K562 (cell line): ENCODE measurements around the gene SORCS2. TPM values are rescaled to one million over a fixed set of nuclear protein-coding genes. Genes with fewer than 3 reads are reported as not detected.

Source experiments
- ATAC-seq: fragments of 200-7000 bp; cut with Tn5 transposase; 3 replicates; pipeline ENCODE4 v1.9.1; 2020; ENCODE audit warnings: moderate library complexity
- BruUV-seq: library from RNA; stranded (reverse); fragments of 400-500 nt; replicated peaks from 2 replicates; lab custom pipeline; 2021; lab: Mats Ljungman, UMichigan
- CTCF ChIA-PET: fragments of 300-600 bp; formaldehyde crosslinking; extraction: SDS; loops from one replicate; lab custom pipeline; 2021; ENCODE audit warnings: low intra/inter-chr PET ratio; lab: Yijun Ruan, JAX
- POLR2A ChIA-PET: fragments of 300-600, 350-650 bp; sonication (Branson Sonifier 250); formaldehyde crosslinking; extraction: SDS; loops from one replicate; lab custom pipeline; 2021; ENCODE audit warnings: antibody characterized with exemption, inconsistent platforms; lab: Yijun Ruan, JAX
- DNase-seq, 4 experiments: peaks; one replicate each; pipeline versions ENCODE4 v3.0.0 to v3.0.0-alpha.2; 2011 to 2018; ENCODE audit warnings: low spot score in 3 of 4, mixed read lengths in 3 of 4; ENCODE audit errors: extremely low read depth in 1 of 4
- FAIRE-seq: peaks from 2 replicates; lab custom pipeline; 2011; peaks lifted over from hg19 to GRCh38; lab: Jason Lieb, UNC
- H2AFZ ChIP-seq: 2 replicates; pipeline ENCODE4 v1.6.0; 2011; ENCODE audit warnings: low read depth, low read length, control low read depth, inconsistent platforms
- H3K27ac ChIP-seq: fragments of 200-600 bp; 3 replicates; pipeline ENCODE4 v1.8.0; 2011; ENCODE audit warnings: low read depth, mild to moderate bottlenecking, control low read depth, inconsistent platforms, low read length, moderate library complexity, mixed read lengths; ENCODE audit errors: extremely low read depth
- H3K27me3 ChIP-seq, 2 experiments: fragments of 300-600 bp in 1 of 2; 2 replicates in 1 of 2; 3 replicates in 1 of 2; pipeline versions ENCODE4 v1.6.0 to v1.8.0; 2011; ENCODE audit warnings: inconsistent platforms in 2 of 2, low read length in 2 of 2, mild to moderate bottlenecking in 1 of 2, mixed read lengths in 1 of 2, moderate library complexity in 1 of 2; ENCODE audit not compliant: control insufficient read depth in 2 of 2, insufficient read depth in 2 of 2
- H3K36me3 ChIP-seq: fragments of 300-600 bp; 3 replicates; pipeline ENCODE4 v1.8.0; 2011; ENCODE audit warnings: mild to moderate bottlenecking, low read length, inconsistent platforms; ENCODE audit not compliant: control insufficient read depth, insufficient read depth
- H3K4me1 ChIP-seq, 2 experiments: fragments of 200-600 bp in 1 of 2; replicated peaks in 1 of 2; 2 replicates in 1 of 2; 3 replicates in 1 of 2; pipeline versions ENCODE4 v1.5.1 to v1.8.0; 2011; ENCODE audit warnings: inconsistent platforms in 2 of 2, low read length in 2 of 2, mild to moderate bottlenecking in 1 of 2, mixed read lengths in 1 of 2, moderate library complexity in 1 of 2; ENCODE audit not compliant: control insufficient read depth in 2 of 2, insufficient read depth in 2 of 2
- H3K4me2 ChIP-seq: 2 replicates; pipeline ENCODE4 v1.6.1; 2011; ENCODE audit warnings: low read length, control low read depth, inconsistent platforms, mixed read lengths; ENCODE audit not compliant: insufficient read depth
- H3K4me3 ChIP-seq: fragments of 200-600 bp; sonication (generic), shearing (Covaris generic); 2 replicates; pipeline ENCODE4 v1.5.1; 2016; ENCODE audit warnings: control low read depth, inconsistent platforms
- H3K79me2 ChIP-seq: fragments of 200-600 bp; 3 replicates; pipeline ENCODE4 v1.8.0; 2011; ENCODE audit warnings: low read length, inconsistent platforms; ENCODE audit not compliant: control insufficient read depth, insufficient read depth
- H3K9ac ChIP-seq, 2 experiments: 2 replicates each; pipeline versions ENCODE4 v1.6.0 to v1.6.1; 2011; ENCODE audit warnings: low read depth in 2 of 2, low read length in 2 of 2, control low read depth in 1 of 2, inconsistent platforms in 1 of 2, mild to moderate bottlenecking in 1 of 2, mixed read lengths in 1 of 2; ENCODE audit not compliant: insufficient read depth in 1 of 2
- H3K9me1 ChIP-seq: one replicate; pipeline ENCODE4 v1.6.0; 2011; ENCODE audit warnings: inconsistent platforms, mild to moderate bottlenecking, low read length, moderate library complexity; ENCODE audit not compliant: control insufficient read depth, insufficient read depth
- H3K9me3 ChIP-seq: replicated peaks from 2 replicates; pipeline ENCODE4 v1.5.1; 2011; ENCODE audit warnings: low read depth, low read length, inconsistent platforms; ENCODE audit not compliant: control insufficient read depth, insufficient read depth
- H4K20me1 ChIP-seq: replicated peaks from 2 replicates; pipeline ENCODE4 v1.6.1; 2011; ENCODE audit warnings: low read length, inconsistent platforms, mixed read lengths; ENCODE audit not compliant: control insufficient read depth, insufficient read depth
- RFX1 ChIP-seq: fragments of 450-650 bp; IDR thresholded peaks from 2 replicates; pipeline ENCODE4 v1.6.1; 2016; ENCODE audit warnings: mild to moderate bottlenecking, moderate library complexity
- ZNF133 ChIP-seq: fragments of 250-450 bp; sonication (Bioruptor Pico); IDR thresholded peaks from 2 replicates; pipeline ENCODE4 v1.4.0; 2020; ENCODE audit warnings: mild to moderate bottlenecking
- WGBS: fragments of 100-300 bp; shearing (Covaris generic); methylation state at CpG from one replicate; pipeline ENCODE4 v1.1.6; 2016; ENCODE audit warnings: low coverage, mixed read lengths; ENCODE audit not compliant: insufficient coverage; ENCODE audit errors: missing lambda C conversion rate; 5-methylcytosine and 5-hydroxymethylcytosine counted together
- in situ Hi-C: fragments of 300-500 bp; cut with MboI; formaldehyde crosslinking; loops from 4 replicates; pipeline ENCODE4 v1.15.0; 2018; ENCODE audit warnings: inconsistent platforms, mixed read lengths
- intact Hi-C: fragments of 100-400 bp; cut with micrococcal nuclease; formaldehyde crosslinking; loops from 2 replicates; pipeline ENCODE4 v1.14.2; 2022
- polyA plus RNA-seq, 8 experiments: library from polyadenylated mRNA; depleted of rRNA in 4 of 8; stranded (reverse) in 5 of 8; unstranded in 3 of 8; fragments of >200 nt; fragmentation: Nextera tagmentation in 2 of 8; fragmentation: Illumina TruSeq in 1 of 8; extraction: Ambion mirVana in 2 of 8; extraction: Trizol in 1 of 8; gene quantifications; 2 replicates each; pipeline versions ENCODE4 v1.2.1 to v1.2.3, GENCODE V29; 2011 to 2014; ENCODE audit warnings: inconsistent platforms in 1 of 8, missing spikeins in 1 of 8
- total RNA-seq, 7 experiments: library from RNA; depleted of rRNA in 6 of 7; stranded (reverse); fragments of >200 nt in 6 of 7; fragmentation: Illumina TruSeq in 2 of 7; extraction: Trizol in 2 of 7; gene quantifications; 2 replicates each; pipeline versions ENCODE4 v1.2.1 to v1.2.3, GENCODE V29; 2011 to 2021; ENCODE audit warnings: low replicate concordance in 1 of 7

Gene SORCS2
- total and polyA plus RNA-seq, 9 of the 15 experiments (the other 6 are each of a cell fraction or from before 2014, with no cell fraction given): not detected

GRCh38 chr4:7739077-7739917 is 547.0 kb downstream of the SORCS2 start:
- no peak overlapping the region; a peak in 1 of 4 replicates for H3K9ac ChIP-seq
- H3K27ac ChIP-seq: no peak overlapping the region
- CTCF ChIA-PET: no interaction called here
- no peak for DNase-seq
- no peak for FAIRE-seq
- in situ Hi-C loops (no loop called here), intact Hi-C loops (no loop called here)
- no TSS peak for BruUV-seq
- H3K9me1 ChIP-seq: no peaks in the 10 kb centered on the region
- no peaks in the 10 kb centered on the region for H3K79me2 ChIP-seq
- no peak overlapping the region for H3K4me3 ChIP-seq
- POLR2A ChIA-PET: no interaction called here
- no peak for ATAC-seq
- no peak overlapping the region for H3K4me2 ChIP-seq
- H2AFZ ChIP-seq: no peak overlapping the region
- no peaks in the 10 kb centered on the region for H3K36me3 ChIP-seq
- TF ChIP-seq RFX1 (no peak), ZNF133 (CRISPR knock-in tag) (no peak)
- H4K20me1 ChIP-seq: no peaks in the 10 kb centered on the region
- peaks cover 14 to 67% of the 10 kb centered on the region in 2 experiments; a peak in 3 of 5 replicates for H3K27me3 ChIP-seq
- WGBS: 14% methylated on average over 29 of the region's 37 CpGs
- H3K4me1 ChIP-seq: peaks cover 0 to 12% of the 10 kb centered on the region in 2 experiments; a peak in 1 of 5 replicates
- peaks cover 3% of the 10 kb centered on the region; the same call in 1 of the 2 replicates for H3K9me3 ChIP-seq
